Adrenal gland (tissue), 5 donors: ENCODE results near the gene PTPN14.
A peak's percentile ranks its signal among the peaks of the same experiment; 100 is the strongest.

Source experiments
- POLR2A ChIP-seq, 2 donors: fragments of 450-650 bp; IDR thresholded peaks; one replicate each; pipeline ENCODE4 v1.6.1; 2017; ENCODE audit warnings: antibody characterized with exemption in 2 of 2, mild to moderate bottlenecking in 2 of 2, moderate library complexity in 1 of 2
- TF ChIP-seq, protein P1 (sequence below), 6 experiments: fragments of 450-650 bp in 4 of 6; fragments of 200-600 bp in 2 of 6; sonication (generic) in 1 of 6; IDR thresholded peaks; 1 replicate in 5 of 6; 2 replicates in 1 of 6; pipeline versions ENCODE4 v1.5.1 to v1.8.0; 2016 to 2021; ENCODE audit warnings: antibody characterized with exemption in 6 of 6, mild to moderate bottlenecking in 2 of 6, moderate library complexity in 1 of 6
- donor health status: DM: no; HTN: no; CAD: no.

DNA sequence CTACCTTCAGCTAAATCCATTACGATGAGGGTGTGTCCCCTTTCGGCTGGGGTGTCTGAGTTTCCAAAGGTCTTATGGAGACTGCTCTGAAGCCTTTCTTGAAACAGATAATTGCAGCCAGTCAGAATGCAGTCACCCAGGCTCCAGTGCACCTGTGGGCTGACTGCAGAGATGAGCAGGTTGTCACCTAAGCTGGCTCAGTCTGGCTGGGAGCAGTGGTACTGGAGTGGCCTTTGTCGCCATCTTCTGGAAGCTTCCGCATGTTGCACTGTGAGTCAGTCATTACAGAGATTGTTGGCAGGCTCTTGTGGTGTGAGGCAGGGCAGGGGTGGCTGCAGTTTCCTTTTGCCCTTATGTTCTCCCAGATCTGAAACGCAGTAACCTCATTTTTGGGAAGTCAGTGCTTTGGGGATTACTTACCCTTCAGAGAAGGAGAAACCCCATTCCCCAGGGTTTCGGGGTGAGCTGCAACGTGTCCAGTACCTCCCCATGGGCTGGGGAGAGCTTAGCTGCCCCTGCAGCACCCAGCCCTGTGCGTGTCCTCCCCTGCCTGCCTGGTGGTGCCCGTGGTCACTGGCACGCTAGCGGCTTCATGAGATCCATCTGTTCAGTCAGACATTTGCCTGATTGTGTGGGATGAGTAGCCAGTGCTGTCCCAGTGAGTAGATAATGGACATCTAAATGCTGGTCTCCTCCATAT is 222.5 kb downstream of the PTPN14 start:
- TF ChIP-seq, protein P1, sequence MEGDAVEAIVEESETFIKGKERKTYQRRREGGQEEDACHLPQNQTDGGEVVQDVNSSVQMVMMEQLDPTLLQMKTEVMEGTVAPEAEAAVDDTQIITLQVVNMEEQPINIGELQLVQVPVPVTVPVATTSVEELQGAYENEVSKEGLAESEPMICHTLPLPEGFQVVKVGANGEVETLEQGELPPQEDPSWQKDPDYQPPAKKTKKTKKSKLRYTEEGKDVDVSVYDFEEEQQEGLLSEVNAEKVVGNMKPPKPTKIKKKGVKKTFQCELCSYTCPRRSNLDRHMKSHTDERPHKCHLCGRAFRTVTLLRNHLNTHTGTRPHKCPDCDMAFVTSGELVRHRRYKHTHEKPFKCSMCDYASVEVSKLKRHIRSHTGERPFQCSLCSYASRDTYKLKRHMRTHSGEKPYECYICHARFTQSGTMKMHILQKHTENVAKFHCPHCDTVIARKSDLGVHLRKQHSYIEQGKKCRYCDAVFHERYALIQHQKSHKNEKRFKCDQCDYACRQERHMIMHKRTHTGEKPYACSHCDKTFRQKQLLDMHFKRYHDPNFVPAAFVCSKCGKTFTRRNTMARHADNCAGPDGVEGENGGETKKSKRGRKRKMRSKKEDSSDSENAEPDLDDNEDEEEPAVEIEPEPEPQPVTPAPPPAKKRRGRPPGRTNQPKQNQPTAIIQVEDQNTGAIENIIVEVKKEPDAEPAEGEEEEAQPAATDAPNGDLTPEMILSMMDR (IDR thresholded peaks at IDR 0.05): peak; percentile 76 to 98 (median 95)
- no peak for TF ChIP-seq POLR2A (IDR thresholded peaks at IDR 0.05)
